ENCODE results near the gene ZSCAN21.

DNA sequence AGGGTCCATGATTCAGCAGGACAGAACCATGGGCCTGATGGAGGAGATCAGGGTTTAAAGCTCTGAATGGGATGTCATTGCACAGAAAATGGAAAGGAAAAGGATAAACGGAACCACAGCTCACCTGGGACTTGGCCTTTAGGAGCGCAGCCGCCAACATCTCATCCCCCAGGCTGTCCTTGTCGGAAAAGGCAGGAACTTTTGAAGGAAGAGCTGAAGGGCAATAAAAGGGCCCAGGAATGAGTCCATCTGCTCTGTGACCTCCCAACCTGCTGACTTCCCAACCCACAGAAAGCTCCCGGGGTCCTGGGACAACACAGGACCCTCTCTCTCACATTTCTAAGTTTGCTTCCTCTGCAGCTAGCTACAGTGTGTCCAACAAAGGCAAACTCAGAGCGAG, 25.8 kb downstream of the ZSCAN21 start:
- TF ChIP-seq CTCF (IDR thresholded peaks at IDR 0.05) (no peak), POLR2A (IDR thresholded peaks at IDR 0.05) (no peak)

Data from body of pancreas (tissue), 4 donors.